HEK293T (cell line): Measurements from ENCODE around the gene VPS13A.
A peak's percentile ranks its signal among the peaks of the same experiment; 100 is the strongest.
"Not testable (repeated sequence)": the region's sequence is repeated elsewhere in the genome, so short reads cannot be mapped to it uniquely, and the experiment has no call there.

Experiments used
- CTCF ChIA-PET: fragments of 350-600 bp; formaldehyde crosslinking; extraction: SDS; loops from one replicate; lab custom pipeline; 2021; ENCODE audit warnings: antibody characterized with exemption, inconsistent platforms; lab: Yijun Ruan, JAX
- POLR2A ChIA-PET: fragments of 350-600 bp; formaldehyde crosslinking; extraction: SDS; loops from one replicate; lab custom pipeline; 2020; ENCODE audit warnings: antibody characterized with exemption, inconsistent platforms; lab: Yijun Ruan, JAX
- DNase-seq: peaks from one replicate; pipeline ENCODE4 v3.0.0; 2012; ENCODE audit warnings: mixed read lengths; ENCODE audit errors: extremely low spot score
- ARNT ChIP-seq: fragments of 450-650 bp; IDR thresholded peaks from 2 replicates; pipeline ENCODE4 v1.6.1; 2017; ENCODE audit warnings: mild to moderate bottlenecking
- BHLHE40 ChIP-seq: fragments of 450-650 bp; IDR thresholded peaks from 2 replicates; pipeline ENCODE4 v1.6.1; 2016; ENCODE audit warnings: mild to moderate bottlenecking, moderate library complexity, borderline replicate concordance
- CTBP1 ChIP-seq: fragments of 450-650 bp; IDR thresholded peaks from 2 replicates; pipeline ENCODE4 v1.6.1; 2016; ENCODE audit warnings: borderline replicate concordance
- ELF4 ChIP-seq: fragments of 450-650 bp; IDR thresholded peaks from 2 replicates; pipeline ENCODE4 v1.6.1; 2017; ENCODE audit warnings: antibody characterized with exemption
- FOXA1 ChIP-seq: fragments of 450-650 bp; IDR thresholded peaks from 2 replicates; pipeline ENCODE4 v1.6.1; 2016; ENCODE audit warnings: mild to moderate bottlenecking
- FOXK2 ChIP-seq: fragments of 450-650 bp; IDR thresholded peaks from 2 replicates; pipeline ENCODE4 v1.6.1; 2016; ENCODE audit warnings: mild to moderate bottlenecking
- FOXM1 ChIP-seq: fragments of 450-650 bp; IDR thresholded peaks from 2 replicates; pipeline ENCODE4 v1.6.1; 2017; ENCODE audit warnings: mild to moderate bottlenecking, borderline replicate concordance
- HDGF ChIP-seq: fragments of 450-650 bp; IDR thresholded peaks from 2 replicates; pipeline ENCODE4 v1.6.1; 2017; ENCODE audit warnings: antibody characterized with exemption, borderline replicate concordance
- L3MBTL2 ChIP-seq: fragments of 450-650 bp; conservative IDR thresholded peaks from 2 replicates; pipeline ENCODE4 v1.6.1; 2016; ENCODE audit warnings: mild to moderate bottlenecking
- LEF1 ChIP-seq: fragments of 450-650 bp; IDR thresholded peaks from 2 replicates; pipeline ENCODE4 v1.6.1; 2017; ENCODE audit warnings: mild to moderate bottlenecking, borderline replicate concordance
- NFRKB ChIP-seq: fragments of 450-650 bp; IDR thresholded peaks from 2 replicates; pipeline ENCODE4 v1.6.1; 2016; ENCODE audit warnings: mild to moderate bottlenecking, moderate library complexity
- PKNOX1 ChIP-seq: fragments of 450-650 bp; IDR thresholded peaks from 2 replicates; pipeline ENCODE4 v1.6.1; 2016
- SP1 ChIP-seq: fragments of 450-650 bp; IDR thresholded peaks from 2 replicates; pipeline ENCODE4 v1.6.1; 2017
- TARDBP ChIP-seq: fragments of 450-650 bp; IDR thresholded peaks from 2 replicates; pipeline ENCODE4 v1.6.1; 2016
- ZNF384 ChIP-seq: fragments of 450-650 bp; IDR thresholded peaks from 2 replicates; pipeline ENCODE4 v1.6.1; 2016

VPS13A gene

GRCh38 chr9:77438653-77439052 is 261.3 kb downstream of the VPS13A start:
- DNase-seq, result no peak
- CTCF ChIA-PET, result no interaction called here
- TF ChIP-seq NFRKB, result no peak
- POLR2A ChIA-PET, result no interaction called here

- peak; percentile 60 for DNase-seq
- ChIA-PET POLR2A (no interaction called here), CTCF (interaction anchor here (1.1 kb wide), 1 partner anchor 311 kb away, joined by 3 read pairs; no protein-coding TSS in a partner anchor)
- TF ChIP-seq ARNT (peak; percentile 63; the same call in 1 of the 2 replicates), FOXK2 (no peak), PKNOX1 (peak; percentile 30; the same call in 1 of the 2 replicates)
These were observed 262.7 kb downstream of the VPS13A start for GRCh38 chr9:77440057-77440456.

GRCh38 chr9:77441124-77441523 is 263.8 kb downstream of the VPS13A start:
- CTCF ChIA-PET, POLR2A ChIA-PET, DNase-seq: not testable (repeated sequence)

GRCh38 chr9:77442436-77442835 is 265.1 kb downstream of the VPS13A start:
- DNase-seq, result no peak
- POLR2A ChIA-PET, result no interaction called here
- CTCF ChIA-PET, result interaction anchor here (1.6 kb wide), 1 partner anchor 15 kb away, joined by 4 read pairs; no protein-coding TSS in a partner anchor
- TF ChIP-seq ELF4 (no peak), FOXK2 (no peak), SP1 (no peak)

- DNase-seq, result no peak
- ChIA-PET CTCF (no interaction called here), POLR2A (no interaction called here)
- TF ChIP-seq SP1, result no peak
- no peak for TF ChIP-seq FOXM1
- TF ChIP-seq TARDBP, result no peak
- no peak for TF ChIP-seq ELF4
- no peak for TF ChIP-seq HDGF
- TF ChIP-seq PKNOX1, result no peak
- no peak for TF ChIP-seq LEF1
- no peak for TF ChIP-seq FOXA1
- TF ChIP-seq CTBP1, result no peak
- TF ChIP-seq ARNT, result no peak
These were observed 270.3 kb downstream of the VPS13A start for GRCh38 chr9:77447646-77448045.

GRCh38 chr9:77449240-77450084 is 272.1 kb downstream of the VPS13A start:
- no peak for TF ChIP-seq SP1
- peak; percentile 29; the same call in 1 of the 2 replicates for TF ChIP-seq PKNOX1
- no peak for TF ChIP-seq ZNF384
- no peak for TF ChIP-seq LEF1
- DNase-seq, result no peak
- ChIA-PET POLR2A (no interaction called here), CTCF (no interaction called here)

- DNase-seq, result no peak
- ChIA-PET POLR2A (no interaction called here), CTCF (no interaction called here)
- TF ChIP-seq ZNF384 (no peak), LEF1 (no peak), ARNT (no peak), CTBP1 (no peak), FOXM1 (no peak), HDGF (no peak), SP1 (no peak), TARDBP (no peak), ELF4 (no peak), NFRKB (no peak), FOXA1 (no peak), BHLHE40 (no peak)
These were observed 272.7 kb downstream of the VPS13A start for GRCh38 chr9:77450085-77450475.

GRCh38 chr9:77451507-77451906 is 274.2 kb downstream of the VPS13A start:
- ChIA-PET POLR2A (no interaction called here), CTCF (no interaction called here)
- TF ChIP-seq CTBP1 (no peak), HDGF (no peak), BHLHE40 (no peak), L3MBTL2 (no peak), TARDBP (no peak), NFRKB (no peak), FOXA1 (no peak), FOXM1 (no peak), ARNT (no peak)
- no peak for DNase-seq
